ENCODE results near the gene UPF3B. TPM values are rescaled to one million over a fixed set of nuclear protein-coding genes. Genes with fewer than 3 reads are reported as not detected.

Gene UPF3B
- total and polyA plus RNA-seq, 10 of the 15 experiments (the other 5 are each of a cell fraction or from before 2014, with no cell fraction given): 5.7 to 35.3 (median 22.1) TPM

DNA sequence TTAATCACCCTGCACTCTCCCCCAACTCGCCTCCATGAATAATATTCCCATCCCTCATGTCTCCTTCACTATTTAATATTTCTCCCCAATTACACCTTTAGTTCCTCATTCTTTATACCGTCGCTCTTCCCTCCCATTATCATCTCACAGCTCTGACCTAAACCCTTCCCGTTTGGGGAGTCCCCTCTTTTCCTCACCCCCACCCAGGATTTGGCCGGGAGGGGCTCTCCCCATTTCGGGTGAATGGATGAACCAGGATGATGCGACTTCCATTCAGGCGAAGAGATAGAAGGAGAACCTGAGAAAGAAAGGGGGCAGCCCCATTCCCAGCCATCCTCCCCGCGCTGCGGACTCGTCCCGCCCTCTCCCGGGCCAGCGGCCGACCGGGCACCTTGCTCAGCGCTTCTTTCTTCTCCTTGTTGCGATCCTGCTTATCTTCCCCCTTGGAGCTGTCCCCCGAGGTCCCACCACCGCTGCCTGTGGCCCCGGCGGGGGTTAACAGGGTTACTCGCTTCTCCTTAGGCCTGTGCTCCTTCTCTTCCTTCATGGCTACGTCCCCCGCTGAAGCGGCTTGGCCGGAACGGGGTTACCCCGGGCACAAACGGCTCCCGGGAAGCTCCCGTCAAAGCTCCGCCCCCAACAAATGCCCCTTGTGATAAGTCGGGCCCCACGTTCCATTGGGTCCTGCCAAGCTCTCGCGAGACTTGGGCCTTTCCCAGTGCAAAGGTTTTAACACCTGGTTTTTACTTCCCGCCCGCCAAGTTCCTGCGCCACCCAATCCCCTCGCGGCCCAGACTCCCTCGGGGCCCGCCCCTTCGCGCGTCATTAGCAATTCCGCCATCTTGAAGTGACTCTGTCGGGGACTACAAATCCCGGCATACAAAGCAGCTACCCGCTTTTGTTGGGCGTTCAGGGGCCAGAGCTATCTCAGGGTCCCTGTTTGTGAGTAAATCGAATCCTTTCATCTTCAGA, at the start of gene UPF3B (continued):
- TF ChIP-seq ZBTB4 (CRISPR knock-in tag; IDR thresholded peaks at IDR 0.05): no peak
- TF ChIP-seq TCF7 (IDR thresholded peaks at IDR 0.05; ENCODE audit: borderline replicate concordance): no peak
- no peak for TF ChIP-seq STAT1 (conservative IDR thresholded peaks at IDR 0.05)
- TF ChIP-seq HDAC2 (IDR thresholded peaks at IDR 0.05): no peak
- TF ChIP-seq NFIC (IDR thresholded peaks at IDR 0.05; ENCODE audit: low read depth, low read length): no peak
- TF ChIP-seq SIX5 (IDR thresholded peaks at IDR 0.05; ENCODE audit: low read depth, low read length, severe bottlenecking): peak; percentile 66
- TF ChIP-seq, protein P1, sequence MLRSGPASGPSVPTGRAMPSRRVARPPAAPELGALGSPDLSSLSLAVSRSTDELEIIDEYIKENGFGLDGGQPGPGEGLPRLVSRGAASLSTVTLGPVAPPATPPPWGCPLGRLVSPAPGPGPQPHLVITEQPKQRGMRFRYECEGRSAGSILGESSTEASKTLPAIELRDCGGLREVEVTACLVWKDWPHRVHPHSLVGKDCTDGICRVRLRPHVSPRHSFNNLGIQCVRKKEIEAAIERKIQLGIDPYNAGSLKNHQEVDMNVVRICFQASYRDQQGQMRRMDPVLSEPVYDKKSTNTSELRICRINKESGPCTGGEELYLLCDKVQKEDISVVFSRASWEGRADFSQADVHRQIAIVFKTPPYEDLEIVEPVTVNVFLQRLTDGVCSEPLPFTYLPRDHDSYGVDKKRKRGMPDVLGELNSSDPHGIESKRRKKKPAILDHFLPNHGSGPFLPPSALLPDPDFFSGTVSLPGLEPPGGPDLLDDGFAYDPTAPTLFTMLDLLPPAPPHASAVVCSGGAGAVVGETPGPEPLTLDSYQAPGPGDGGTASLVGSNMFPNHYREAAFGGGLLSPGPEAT (IDR thresholded peaks at IDR 0.05; ENCODE audit: low read depth): peak; percentile 81
- TF ChIP-seq, protein P2, sequence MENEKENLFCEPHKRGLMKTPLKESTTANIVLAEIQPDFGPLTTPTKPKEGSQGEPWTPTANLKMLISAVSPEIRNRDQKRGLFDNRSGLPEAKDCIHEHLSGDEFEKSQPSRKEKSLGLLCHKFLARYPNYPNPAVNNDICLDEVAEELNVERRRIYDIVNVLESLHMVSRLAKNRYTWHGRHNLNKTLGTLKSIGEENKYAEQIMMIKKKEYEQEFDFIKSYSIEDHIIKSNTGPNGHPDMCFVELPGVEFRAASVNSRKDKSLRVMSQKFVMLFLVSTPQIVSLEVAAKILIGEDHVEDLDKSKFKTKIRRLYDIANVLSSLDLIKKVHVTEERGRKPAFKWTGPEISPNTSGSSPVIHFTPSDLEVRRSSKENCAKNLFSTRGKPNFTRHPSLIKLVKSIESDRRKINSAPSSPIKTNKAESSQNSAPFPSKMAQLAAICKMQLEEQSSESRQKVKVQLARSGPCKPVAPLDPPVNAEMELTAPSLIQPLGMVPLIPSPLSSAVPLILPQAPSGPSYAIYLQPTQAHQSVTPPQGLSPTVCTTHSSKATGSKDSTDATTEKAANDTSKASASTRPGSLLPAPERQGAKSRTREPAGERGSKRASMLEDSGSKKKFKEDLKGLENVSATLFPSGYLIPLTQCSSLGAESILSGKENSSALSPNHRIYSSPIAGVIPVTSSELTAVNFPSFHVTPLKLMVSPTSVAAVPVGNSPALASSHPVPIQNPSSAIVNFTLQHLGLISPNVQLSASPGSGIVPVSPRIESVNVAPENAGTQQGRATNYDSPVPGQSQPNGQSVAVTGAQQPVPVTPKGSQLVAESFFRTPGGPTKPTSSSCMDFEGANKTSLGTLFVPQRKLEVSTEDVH (IDR thresholded peaks at IDR 0.05; ENCODE audit: low read depth, partially characterized antibody): no peak
- TF ChIP-seq SP1 (IDR thresholded peaks at IDR 0.05; ENCODE audit: low read depth, low read length): no peak
- TF ChIP-seq, protein P3, sequence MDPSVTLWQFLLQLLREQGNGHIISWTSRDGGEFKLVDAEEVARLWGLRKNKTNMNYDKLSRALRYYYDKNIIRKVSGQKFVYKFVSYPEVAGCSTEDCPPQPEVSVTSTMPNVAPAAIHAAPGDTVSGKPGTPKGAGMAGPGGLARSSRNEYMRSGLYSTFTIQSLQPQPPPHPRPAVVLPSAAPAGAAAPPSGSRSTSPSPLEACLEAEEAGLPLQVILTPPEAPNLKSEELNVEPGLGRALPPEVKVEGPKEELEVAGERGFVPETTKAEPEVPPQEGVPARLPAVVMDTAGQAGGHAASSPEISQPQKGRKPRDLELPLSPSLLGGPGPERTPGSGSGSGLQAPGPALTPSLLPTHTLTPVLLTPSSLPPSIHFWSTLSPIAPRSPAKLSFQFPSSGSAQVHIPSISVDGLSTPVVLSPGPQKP (IDR thresholded peaks at IDR 0.05; ENCODE audit: low read depth, low read length): no peak
- no peak for TF ChIP-seq ASH2L (IDR thresholded peaks at IDR 0.05; ENCODE audit: borderline replicate concordance, low read depth)
- no peak for TF ChIP-seq CEBPZ (IDR thresholded peaks at IDR 0.05; ENCODE audit: low read depth, low read length)
- peak; percentile 76 for TF ChIP-seq CREM (IDR thresholded peaks at IDR 0.05; ENCODE audit: low read depth)
- TF ChIP-seq LARP7 (IDR thresholded peaks at IDR 0.05): no peak
- TF ChIP-seq RB1 (IDR thresholded peaks at IDR 0.05; ENCODE audit: borderline replicate concordance): peak; percentile 32; the same call in 1 of the 2 replicates
- no peak for TF ChIP-seq MYB (IDR thresholded peaks at IDR 0.05; ENCODE audit: borderline replicate concordance, low read depth, low read length)
- TF ChIP-seq NRF1 (conservative IDR thresholded peaks at IDR 0.05; ENCODE audit: low read depth, low read length): no peak
